BE2C (cell line): ENCODE results near the gene SLX4IP.

ENCODE experiments used
- DNase-seq: peaks from one replicate; pipeline ENCODE4 v3.0.0-alpha.2; 2020
- H3K27me3 ChIP-seq: fragments of 250-450 bp; sonication (Bioruptor Pico); 2 replicates; pipeline ENCODE4 v1.5.1; 2020; ENCODE audit warnings: mild to moderate bottlenecking
- H3K36me3 ChIP-seq: fragments of 250-450 bp; sonication (Bioruptor Pico); 2 replicates; pipeline ENCODE4 v1.5.1; 2020; ENCODE audit warnings: mild to moderate bottlenecking
- H3K4me1 ChIP-seq: fragments of 250-450 bp; sonication (Bioruptor Pico); 2 replicates; pipeline ENCODE4 v1.5.1; 2020
- H3K4me3 ChIP-seq: 2 replicates; pipeline ENCODE4 v1.5.1; 2011; ENCODE audit warnings: low read depth, low read length
- H3K9me3 ChIP-seq: fragments of 250-450 bp; sonication (Bioruptor Pico); 2 replicates; pipeline ENCODE4 v1.5.1; 2020
- TF ChIP-seq, protein P1 (sequence below): IDR thresholded peaks from 2 replicates; pipeline ENCODE4 v1.5.1; 2012; ENCODE audit warnings: mild to moderate bottlenecking, low read depth, low read length

The SLX4IP gene

DNA sequence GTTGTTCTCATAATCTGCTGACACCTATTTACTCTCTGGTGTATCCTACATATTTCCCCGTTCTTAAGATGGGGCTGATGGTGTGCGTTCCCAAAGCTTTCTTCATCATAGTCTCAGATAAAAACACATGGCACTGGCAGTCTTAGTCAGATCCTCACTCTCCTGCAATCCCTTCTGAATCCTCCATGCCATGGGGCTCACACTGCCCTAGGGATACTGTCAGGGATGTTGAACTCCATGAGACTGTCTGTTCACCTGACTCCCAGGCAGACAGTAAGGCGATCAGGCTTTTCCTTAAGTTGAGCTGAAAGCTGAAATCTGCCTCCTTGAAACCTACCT is 76.0 kb downstream of the SLX4IP start:
- Histone ChIP-seq H3K4me1 (peaks cover 18% of the 10 kb centered on the region), H3K4me3 (no peak overlapping the region), H3K9me3 (no peaks in the 10 kb centered on the region), H3K36me3 (no peaks in the 10 kb centered on the region), H3K27me3 (no peaks in the 10 kb centered on the region)
- DNase-seq: no peak
- TF ChIP-seq, protein P1, sequence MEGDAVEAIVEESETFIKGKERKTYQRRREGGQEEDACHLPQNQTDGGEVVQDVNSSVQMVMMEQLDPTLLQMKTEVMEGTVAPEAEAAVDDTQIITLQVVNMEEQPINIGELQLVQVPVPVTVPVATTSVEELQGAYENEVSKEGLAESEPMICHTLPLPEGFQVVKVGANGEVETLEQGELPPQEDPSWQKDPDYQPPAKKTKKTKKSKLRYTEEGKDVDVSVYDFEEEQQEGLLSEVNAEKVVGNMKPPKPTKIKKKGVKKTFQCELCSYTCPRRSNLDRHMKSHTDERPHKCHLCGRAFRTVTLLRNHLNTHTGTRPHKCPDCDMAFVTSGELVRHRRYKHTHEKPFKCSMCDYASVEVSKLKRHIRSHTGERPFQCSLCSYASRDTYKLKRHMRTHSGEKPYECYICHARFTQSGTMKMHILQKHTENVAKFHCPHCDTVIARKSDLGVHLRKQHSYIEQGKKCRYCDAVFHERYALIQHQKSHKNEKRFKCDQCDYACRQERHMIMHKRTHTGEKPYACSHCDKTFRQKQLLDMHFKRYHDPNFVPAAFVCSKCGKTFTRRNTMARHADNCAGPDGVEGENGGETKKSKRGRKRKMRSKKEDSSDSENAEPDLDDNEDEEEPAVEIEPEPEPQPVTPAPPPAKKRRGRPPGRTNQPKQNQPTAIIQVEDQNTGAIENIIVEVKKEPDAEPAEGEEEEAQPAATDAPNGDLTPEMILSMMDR: no peak

DNA sequence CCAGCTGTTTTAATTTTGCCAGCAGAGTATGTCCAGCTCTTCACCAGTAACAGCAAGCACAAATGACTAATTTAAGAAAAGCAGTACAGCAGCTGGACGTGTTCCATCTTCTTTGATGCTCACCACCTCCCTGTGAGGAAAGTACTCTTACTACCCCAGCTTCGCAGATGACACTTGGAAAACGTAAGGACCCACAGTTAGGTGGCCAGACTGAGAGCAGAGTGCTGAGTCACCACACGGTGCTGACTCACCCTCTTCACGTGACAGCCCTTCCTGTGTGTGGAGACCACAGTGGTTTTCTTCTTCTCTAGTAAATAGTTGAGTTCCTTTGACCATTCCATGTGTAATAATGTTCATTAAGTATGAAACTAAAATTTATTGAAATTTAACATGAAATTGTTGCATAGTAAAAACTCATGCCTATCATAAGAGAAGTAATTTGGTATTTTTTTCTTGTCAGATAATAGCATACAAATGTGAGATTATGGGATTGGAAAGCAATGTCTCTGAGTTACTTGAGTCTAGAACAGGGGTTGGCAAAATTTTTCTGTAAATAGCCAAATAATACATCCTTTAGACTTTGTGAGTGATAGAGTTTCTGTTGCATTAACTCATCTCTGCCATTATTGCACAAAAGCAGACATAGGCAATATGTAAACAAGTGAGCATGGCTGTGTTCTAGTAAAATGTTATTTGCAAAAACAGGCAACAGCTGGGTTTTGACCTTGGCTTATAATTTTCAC is 76.6 kb downstream of the SLX4IP start:
- peak; percentile 74 for DNase-seq
- no peak overlapping the region for H3K4me3 ChIP-seq
- no peaks in the 10 kb centered on the region for H3K9me3 ChIP-seq
- H3K27me3 ChIP-seq: no peaks in the 10 kb centered on the region
- H3K36me3 ChIP-seq: no peaks in the 10 kb centered on the region
- TF ChIP-seq, protein P1: no peak
- peaks cover 18% of the 10 kb centered on the region for H3K4me1 ChIP-seq

DNA sequence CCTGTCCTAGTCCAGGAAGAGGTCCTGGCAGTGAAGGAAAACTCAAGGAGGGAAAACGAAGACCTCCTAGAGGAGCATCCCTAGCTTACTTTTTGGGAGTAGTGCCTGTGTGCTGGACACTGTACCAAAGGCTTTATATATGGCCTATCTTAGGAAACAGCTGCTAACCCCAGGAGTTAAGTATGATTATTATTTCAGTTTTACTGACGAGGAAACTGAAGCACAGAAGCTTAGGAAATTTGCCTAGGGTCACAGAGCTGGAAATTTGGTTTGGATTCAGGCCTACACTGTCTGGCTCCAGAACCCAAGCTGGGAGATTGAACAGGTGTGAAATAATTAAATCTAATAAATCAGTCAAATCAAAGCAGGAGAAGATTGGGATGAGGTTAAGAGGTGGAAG is 78.0 kb downstream of the SLX4IP start:
- Histone ChIP-seq H3K36me3 (no peaks in the 10 kb centered on the region), H3K27me3 (no peaks in the 10 kb centered on the region), H3K4me3 (no peak overlapping the region), H3K4me1 (peaks cover 16% of the 10 kb centered on the region), H3K9me3 (no peaks in the 10 kb centered on the region)
- DNase-seq: no peak
- TF ChIP-seq, protein P1: no peak

DNA sequence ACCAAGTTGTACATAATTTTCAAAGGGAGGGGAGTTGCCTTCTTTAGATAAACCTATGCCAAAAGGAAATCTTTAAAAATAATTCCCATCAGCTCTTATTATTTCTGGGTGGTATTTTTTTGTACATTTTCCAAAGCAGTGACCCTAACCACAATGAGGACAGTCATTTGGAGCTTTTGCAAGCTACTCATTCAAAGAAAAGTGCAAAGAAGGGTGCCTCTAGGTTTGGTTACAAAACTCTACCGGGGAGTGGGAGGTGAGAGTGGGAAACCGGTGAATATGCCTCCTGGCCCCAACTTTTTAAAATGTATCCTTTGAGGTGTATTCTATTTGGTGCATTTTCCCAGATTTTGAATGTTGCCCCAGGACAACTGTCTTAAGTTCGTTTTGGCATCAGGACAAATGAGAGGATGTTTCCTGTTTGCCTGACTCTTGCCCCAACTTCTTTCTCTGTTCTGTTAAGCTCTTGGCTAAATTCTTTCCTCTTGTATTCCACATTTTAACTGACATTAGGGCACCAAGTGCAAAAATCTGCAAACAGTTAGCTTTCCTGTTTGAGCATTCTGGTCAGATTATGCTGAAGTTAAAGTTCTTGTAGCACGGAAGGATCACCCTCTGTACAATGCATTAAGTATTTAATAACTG is 78.9 kb downstream of the SLX4IP start:
- H3K36me3 ChIP-seq: no peaks in the 10 kb centered on the region
- H3K4me3 ChIP-seq: no peak overlapping the region
- peaks cover 11% of the 10 kb centered on the region for H3K4me1 ChIP-seq
- H3K27me3 ChIP-seq: no peaks in the 10 kb centered on the region
- no peaks in the 10 kb centered on the region for H3K9me3 ChIP-seq
- DNase-seq: no peak
- TF ChIP-seq, protein P1: no peak

DNA sequence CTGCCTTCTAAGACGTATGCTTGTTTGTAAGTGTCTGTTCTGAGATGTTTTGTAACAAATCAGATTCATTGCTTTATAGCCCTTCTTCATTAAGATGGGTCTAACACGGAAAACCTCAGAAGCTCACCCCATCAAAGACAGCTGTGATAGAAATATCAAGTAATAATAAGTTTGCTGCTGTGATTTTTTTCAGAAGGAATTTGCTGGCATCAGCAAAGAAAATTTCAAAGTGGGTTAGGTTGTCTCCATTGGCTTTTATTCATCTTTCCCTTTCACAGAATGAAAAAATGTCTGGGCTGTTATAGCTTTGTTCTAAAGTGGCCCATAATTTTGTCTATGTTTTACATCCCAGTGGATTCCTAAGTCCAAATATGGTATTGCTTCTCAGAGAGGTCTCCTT is 81.4 kb downstream of the SLX4IP start:
- Histone ChIP-seq H3K27me3 (no peaks in the 10 kb centered on the region), H3K4me3 (no peak overlapping the region), H3K9me3 (no peaks in the 10 kb centered on the region), H3K36me3 (no peaks in the 10 kb centered on the region), H3K4me1 (peaks cover 14% of the 10 kb centered on the region)
- DNase-seq: no peak
- TF ChIP-seq, protein P1: no peak

DNA sequence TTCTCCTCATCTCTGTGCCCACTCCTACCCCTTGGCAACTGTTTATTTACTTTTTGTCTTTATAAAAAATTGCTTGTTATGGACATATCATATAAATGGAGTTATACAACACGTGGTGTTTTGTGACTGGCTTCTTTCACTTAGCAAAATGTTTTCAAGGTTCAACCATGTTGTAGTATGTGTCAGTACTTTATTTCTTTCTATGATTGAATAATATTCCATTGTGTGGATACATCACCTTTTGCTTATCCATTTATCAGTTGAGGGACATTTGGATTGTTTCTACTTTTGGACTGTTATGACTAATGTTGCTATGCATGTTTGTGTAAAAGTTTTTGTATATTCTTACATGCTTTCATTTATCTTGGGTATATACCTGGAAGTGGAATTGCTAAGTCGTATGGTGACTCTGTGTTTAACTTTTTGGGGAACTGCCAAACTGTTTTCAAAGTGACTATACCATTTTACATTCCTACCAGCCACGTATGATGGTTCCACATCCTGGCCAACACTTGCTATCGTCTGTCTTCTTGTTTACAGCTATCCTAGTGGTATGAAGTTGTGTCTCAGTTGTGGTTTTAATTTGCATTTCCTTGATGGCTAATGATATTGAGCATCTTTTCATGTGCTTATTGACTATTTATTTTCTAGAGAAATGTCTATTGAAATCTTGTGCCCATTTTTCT is 84.4 kb downstream of the SLX4IP start:
- H3K4me1 ChIP-seq: peaks cover 37% of the 10 kb centered on the region
- H3K4me3 ChIP-seq: no peak overlapping the region
- no peaks in the 10 kb centered on the region for H3K27me3 ChIP-seq

More for the DNA sequence above, 84.4 kb downstream of the SLX4IP start:
- TF ChIP-seq, protein P1: no peak
- DNase-seq: no peak
- H3K9me3 ChIP-seq: no peaks in the 10 kb centered on the region
- no peaks in the 10 kb centered on the region for H3K36me3 ChIP-seq
